Activated CD8-positive, alpha-beta memory T cell treated with anti-CD3 and anti-CD28 coated beads, Interleukin-2, amount 50 U/mL, for 1 hour (primary cell): ENCODE data around the gene PIK3R5.

ENCODE experiments used
- DNase-seq: peaks from one replicate; pipeline ENCODE4 v3.0.0-alpha.2; 2020; ENCODE audit errors: extremely low read depth

The PIK3R5 gene

DNA sequence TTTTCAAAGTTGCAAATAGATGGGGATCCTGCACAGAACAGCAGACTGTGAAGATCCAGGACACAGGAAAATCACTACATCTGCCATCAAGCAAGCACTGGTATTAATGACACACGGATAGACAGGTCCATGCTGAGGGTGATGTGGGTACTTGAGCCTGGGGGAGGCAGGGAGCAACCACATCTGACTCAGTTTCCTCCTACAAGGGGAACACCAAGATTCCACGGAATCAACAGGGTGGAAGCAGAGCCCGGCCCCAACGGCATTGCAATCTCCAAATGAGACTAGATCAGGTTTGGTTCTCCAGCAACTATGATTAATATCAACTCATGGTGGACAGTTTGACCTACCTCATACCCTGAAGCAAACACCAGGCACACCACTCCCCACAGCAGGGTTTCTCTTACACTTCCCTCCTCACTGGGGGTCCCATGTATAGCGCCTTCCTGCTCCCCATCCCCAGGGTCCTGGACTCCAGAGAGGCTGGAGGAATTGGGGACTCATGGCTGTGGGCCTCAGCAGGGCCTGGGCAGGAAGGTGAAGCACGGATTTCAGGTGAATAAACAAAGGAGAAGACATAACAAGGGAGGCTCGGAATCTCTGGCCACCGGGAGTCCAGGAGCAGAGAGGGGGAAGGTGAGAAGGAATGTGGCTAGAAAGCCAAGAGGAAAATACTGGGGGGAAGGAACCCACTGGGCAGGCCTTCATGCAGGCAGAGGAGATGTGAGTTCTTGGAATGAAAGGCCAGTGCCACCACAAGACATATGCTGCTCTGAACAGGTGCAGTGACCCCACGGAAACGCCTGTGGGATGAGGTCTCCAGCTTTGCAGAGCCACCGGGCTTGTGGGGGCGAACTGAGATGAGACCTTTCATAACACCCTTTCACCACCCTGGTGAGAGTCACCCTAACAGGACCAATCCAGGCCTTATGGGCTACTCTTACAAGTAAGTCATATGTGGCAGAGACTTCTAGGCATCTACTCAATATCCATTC, 68.6 kb downstream of the PIK3R5 start:
- no peak for DNase-seq

- no peak for DNase-seq
These were observed 69.4 kb downstream of the PIK3R5 start for GRCh38 chr17:8896087-8896486.

DNA sequence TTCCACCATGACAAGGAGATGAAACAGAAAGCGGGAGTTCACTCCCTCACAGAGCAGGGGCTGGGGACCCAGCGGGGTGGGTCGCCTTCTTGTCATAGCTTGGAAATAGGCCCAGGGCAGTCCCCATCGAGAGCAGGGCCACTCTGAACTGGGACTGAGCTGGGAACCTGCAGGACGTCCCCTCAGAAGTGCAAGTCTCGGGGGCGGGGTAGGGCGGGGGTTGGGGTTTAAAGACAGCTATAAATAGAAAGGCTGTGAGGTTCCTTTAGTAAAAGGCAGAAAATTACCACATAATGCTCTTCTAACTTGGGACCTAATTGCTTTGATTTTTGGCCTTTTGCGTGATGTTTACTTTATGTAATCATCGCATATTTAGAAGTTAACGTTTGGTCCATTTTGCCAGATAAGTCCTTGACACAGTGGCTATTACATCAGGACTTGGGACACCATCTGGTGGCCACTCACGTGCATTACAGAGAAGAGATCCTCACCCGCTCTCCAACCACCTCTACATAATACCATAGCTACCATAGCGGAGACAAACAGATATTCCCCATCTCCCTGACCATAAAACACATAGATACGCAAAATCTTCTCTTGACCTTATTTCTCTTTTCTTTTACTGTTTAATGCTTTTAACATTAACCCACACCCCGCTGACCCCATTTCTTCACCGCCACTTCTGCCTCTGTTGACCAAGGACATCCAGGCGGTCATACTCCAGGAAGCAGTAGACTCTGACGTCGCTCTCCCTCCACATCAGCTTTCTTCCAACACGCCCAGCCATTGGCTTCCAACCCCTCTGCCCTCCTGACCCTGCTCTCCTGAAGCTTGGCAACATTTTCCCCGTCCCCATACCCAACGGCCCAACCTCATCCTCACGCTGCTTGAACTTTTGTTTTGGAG, 70.6 kb downstream of the PIK3R5 start:
- peak; percentile 17 for DNase-seq

GRCh38 chr17:8894202-8894671, 71.3 kb downstream of the PIK3R5 start:
- DNase-seq: no peak

DNA sequence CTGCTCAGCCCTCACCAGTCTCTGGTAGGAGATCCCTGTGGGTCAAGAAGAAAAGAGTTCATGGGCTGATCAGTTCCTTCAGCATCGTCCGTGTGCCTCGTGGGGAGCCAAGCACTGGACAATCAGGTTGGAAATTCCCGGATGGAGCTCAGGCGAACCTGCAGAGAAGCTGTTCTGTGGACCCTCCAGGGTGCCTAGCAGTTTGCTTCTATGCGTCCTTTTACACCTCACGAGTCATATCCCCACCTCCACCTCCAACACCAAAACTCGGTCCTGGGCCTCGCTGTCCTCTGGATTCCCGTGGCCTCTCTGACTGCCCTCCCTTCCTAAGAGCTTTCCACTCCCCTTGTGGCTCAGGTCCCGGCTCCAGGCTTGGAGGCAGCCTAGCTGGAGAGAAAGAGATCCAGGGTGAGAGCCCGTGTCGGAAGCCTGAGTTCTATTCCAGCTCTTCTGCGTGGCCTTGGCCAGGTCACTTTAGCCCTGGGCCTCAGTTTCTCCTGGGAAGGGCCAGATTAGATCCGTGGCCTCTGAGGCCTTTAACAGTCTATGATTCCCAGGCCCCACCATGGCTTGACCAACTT, 71.8 kb downstream of the PIK3R5 start:
- DNase-seq: no peak

DNA sequence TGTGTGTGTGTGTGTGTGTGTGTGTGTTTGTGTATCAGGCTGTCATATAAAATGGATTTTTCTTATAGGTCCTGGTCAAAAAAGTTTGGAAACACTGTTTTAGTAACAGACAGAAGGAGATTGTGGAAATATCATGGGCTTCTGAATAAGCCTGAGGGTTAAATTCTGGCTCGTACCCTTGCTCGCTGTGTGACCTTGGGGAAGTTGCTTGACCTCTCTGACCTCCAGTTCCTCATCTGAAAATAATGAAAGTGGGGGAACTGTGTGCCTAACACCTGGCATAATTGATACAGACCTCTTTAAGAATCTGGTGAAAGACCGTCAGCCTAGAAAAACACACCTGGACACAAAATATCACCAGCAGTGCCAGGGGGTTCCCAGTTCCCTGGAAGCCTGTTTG, 72.4 kb downstream of the PIK3R5 start:
- no peak for DNase-seq

DNA sequence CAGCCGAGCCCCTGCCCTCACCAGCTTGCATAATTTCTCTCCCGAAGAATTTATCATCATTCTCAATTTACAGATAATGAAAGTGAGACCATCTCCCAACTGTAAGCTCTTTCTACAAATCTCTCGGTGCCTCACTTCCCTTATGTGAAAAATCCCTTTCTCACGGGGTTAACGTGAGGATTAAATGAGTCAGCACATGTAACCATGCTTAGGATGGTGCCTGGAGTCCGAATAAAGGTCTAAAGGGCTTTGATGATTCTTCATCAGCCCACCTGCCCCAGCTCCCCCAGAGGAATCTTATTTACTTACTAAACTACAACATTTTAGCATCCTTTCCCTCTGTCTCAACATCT, 73.2 kb downstream of the PIK3R5 start:
- DNase-seq: no peak

GRCh38 chr17:8890671-8891070, 74.8 kb downstream of the PIK3R5 start:
- DNase-seq: no peak

- DNase-seq: no peak
These were observed 75.9 kb downstream of the PIK3R5 start for GRCh38 chr17:8889458-8890210.

GRCh38 chr17:8888704-8889302, 76.7 kb downstream of the PIK3R5 start:
- no peak for DNase-seq

DNA sequence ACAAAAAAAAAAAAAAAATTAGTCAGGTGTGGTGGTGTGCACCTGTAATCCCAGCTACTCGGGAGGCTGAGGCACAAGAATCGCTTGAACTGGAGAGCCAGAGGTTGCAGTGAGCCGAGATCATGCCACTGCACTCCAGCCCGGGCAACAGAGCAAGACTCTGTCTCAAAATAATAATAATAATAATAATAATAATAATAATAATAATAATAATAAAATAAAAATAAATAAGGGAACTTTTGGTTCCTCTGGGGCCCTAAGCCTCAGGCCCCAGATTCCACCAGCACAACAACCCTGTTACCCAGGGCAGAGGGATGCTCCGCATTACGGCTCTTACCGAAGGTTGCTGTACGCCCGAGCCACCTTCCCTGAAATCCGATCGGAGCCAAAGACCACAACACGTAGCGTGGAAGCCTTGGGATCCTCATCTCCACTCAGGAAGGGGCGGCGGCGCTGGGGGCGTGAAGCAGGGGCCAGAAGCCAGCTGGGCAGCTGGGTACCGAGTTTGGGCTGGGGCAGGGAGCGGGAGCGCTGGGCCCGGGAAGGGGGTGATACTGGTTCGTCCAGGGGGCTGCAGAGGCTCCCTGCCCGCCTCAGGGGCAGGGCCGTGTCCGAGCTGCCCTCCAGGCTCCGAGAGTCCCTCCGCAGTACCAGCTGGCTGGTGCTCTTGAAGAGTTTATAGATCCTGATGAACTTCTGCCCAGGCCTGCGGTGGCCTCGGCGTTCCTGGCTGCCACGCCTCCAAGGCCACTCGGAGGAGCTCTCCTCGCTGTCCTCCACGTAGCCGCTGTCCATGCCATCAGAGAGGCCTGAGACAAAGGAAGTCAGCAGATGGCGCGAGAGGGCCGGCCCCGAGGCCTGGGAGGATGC, 77.4 kb downstream of the PIK3R5 start:
- DNase-seq: no peak

DNA sequence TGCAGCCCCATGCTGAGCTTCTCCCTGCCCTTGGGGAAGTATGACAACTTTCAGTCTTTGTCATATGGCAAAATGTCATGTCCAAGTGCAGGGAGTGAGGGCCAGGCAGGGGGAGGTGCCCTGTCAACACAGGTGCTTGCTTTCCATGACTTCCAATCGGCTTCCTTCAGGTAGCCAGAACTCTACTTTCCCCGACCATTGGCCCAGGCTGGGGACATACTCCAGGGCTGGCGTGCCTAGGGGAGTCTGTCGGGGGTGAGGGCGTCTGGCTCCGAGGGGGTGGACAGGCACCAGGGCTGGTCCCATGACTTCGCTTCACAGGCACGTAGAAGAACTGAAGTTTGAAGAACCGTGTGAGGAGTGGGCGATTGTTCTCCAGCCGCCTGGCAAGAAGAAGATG, 78.2 kb downstream of the PIK3R5 start:
- no peak for DNase-seq

- DNase-seq: no peak
These were observed 79.4 kb downstream of the PIK3R5 start for GRCh38 chr17:8885967-8886684.

DNA sequence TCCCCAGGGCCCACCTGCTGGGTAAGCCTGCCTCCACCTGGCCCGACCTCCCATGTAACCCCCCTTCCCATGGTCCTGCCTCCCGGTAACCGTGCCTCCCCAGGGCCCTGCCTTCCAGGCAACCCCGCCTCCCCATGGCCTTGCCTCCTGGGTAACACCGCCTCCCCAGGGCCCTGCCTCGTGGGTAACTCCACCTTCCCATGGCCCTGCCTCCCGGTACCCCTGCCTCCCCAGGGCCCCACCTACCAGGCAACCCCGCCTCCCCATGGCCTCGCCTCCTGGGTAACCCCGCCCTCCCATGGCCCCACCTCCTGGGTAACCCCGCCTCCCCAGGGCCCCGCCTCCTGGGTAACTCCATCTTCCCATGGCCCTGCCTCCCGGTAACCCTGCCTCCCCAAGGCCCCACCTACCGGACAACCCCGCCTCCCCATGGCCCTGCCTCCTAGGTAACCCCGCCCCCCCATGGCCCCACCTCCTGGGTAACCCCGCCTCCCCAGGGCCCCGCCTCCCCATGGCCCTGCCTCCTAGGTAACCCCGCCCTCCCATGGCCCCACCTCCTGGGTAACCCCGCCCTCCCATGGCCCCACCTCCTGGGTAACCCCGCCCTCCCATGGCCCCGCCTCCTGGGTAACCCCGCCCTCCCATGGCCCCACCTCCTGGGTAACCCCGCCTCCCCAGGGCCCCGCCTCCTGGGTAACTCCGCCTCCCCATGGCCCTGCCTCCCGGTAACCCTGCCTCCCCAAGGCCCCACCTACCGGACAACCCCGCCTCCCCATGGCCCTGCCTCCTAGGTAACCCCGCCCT, 80.1 kb downstream of the PIK3R5 start:
- peak; percentile 10 for DNase-seq

GRCh38 chr17:8884336-8884990, 81.0 kb downstream of the PIK3R5 start:
- DNase-seq: no peak

DNA sequence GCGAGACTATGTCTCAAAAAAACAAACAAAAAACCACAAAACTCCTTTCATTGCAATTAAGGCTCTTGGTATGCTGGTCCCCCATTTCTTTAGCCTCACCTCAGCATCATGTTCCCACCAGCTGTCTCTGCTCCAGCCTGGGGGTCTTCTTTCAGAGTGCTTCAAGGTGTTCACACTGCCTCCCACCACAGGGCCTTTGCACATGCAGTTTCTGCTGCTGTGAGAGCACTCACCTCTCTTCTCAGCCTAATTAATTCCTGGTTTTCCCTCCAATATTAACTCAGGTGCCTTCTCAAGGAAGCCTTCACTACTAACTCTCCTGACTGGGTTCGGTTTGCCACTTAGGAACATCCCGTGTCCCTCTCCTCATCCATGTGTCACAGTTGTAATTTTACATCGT, 82.2 kb downstream of the PIK3R5 start:
- no peak for DNase-seq

GRCh38 chr17:8881606-8882005, 83.9 kb downstream of the PIK3R5 start:
- DNase-seq: no peak

- no peak for DNase-seq
These were observed 85.0 kb downstream of the PIK3R5 start for GRCh38 chr17:8880466-8880865.
